ACC112 (cell line): Measurements from ENCODE around the gene PTPRE.
A peak's percentile ranks its signal among the peaks of the same experiment; 100 is the strongest.

ENCODE experiments used
- H2AFZ ChIP-seq: fragments of 200-600 bp; sonication (generic); one replicate; pipeline ENCODE4 v1.6.0; 2017; ENCODE audit warnings: antibody characterized with exemption, low read length; ENCODE audit not compliant: unreplicated experiment
- H3K27ac ChIP-seq: fragments of 200-600 bp; sonication (generic); 2 replicates; pipeline ENCODE4 v1.5.1; 2014; ENCODE audit warnings: low read depth, mild to moderate bottlenecking, antibody characterized with exemption, low read length, moderate library complexity
- H3K27me3 ChIP-seq: fragments of 200-600 bp; sonication (generic); 2 replicates; pipeline ENCODE4 v1.6.1; 2014; ENCODE audit warnings: mild to moderate bottlenecking, antibody characterized with exemption, low read length, moderate library complexity, mixed read lengths; ENCODE audit not compliant: insufficient read depth
- H3K36me3 ChIP-seq: fragments of 200-600 bp; sonication (generic); 2 replicates; pipeline ENCODE4 v1.6.1; 2016; ENCODE audit warnings: mild to moderate bottlenecking, antibody characterized with exemption, low read length, moderate library complexity, mixed read lengths; ENCODE audit not compliant: insufficient read depth
- H3K4me1 ChIP-seq: fragments of 200-600 bp; sonication (generic); one replicate; pipeline ENCODE4 v1.6.1; 2016; ENCODE audit warnings: low read length, mixed read lengths; ENCODE audit not compliant: insufficient read depth, unreplicated experiment, control insufficient read depth
- H3K4me3 ChIP-seq: fragments of 200-600 bp; sonication (generic); 2 replicates; pipeline ENCODE4 v1.5.1; 2014; ENCODE audit warnings: mild to moderate bottlenecking, low read depth, low read length
- H3K79me2 ChIP-seq: fragments of 200-600 bp; sonication (generic); one replicate; pipeline ENCODE4 v1.6.0; 2016; ENCODE audit warnings: low read length; ENCODE audit not compliant: control insufficient read depth, unreplicated experiment, insufficient read depth

PTPRE gene

GRCh38 chr10:128121750-128122412, 215.0 kb downstream of the PTPRE start:
- Histone ChIP-seq H3K4me1 (peaks cover 28% of the 10 kb centered on the region), H3K27me3 (no peaks in the 10 kb centered on the region), H2AFZ (peak overlapping the region; percentile 9), H3K4me3 (no peak overlapping the region), H3K36me3 (peaks cover 28% of the 10 kb centered on the region), H3K79me2 (peaks cover 78% of the 10 kb centered on the region), H3K27ac (no peak overlapping the region)

DNA sequence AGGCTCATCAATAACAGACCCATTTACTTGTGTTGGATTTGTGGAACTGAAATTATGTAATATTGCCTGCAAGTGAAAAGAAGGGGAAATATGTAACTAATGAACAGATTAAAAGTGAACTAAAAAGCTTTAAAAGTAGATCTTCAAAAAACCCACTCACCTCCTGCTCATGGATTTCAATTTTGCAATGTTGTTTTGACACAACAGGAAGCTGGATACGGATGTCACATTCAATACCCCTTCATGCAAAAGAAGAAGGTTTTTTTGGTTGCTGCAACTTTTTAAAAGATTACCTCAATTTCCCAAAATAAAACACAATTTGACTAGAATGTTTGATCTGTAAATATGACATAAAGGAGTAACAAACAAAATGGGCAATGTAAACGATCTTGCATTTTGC, 216.0 kb downstream of the PTPRE start:
- Histone ChIP-seq H3K79me2 (peaks cover 76% of the 10 kb centered on the region), H3K4me3 (no peak overlapping the region)

DNA sequence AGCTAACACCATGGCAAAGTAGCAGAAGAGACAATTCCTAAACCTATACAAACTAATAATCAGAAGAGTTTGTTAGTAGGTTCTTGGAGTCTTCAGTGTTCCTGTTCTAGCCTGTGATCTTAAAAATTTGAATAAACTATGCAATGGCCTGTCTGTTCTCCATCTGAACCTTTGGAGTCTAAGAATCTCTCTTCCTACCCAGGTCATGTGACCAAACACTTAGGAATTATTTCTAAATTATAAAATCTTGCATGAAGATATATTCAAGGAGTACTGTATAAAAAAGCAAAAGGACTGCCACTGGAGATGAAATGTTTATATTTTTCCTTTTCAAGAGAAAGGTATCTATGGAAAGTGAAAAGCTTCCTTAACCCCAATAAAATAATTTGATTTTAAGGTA, 216.9 kb downstream of the PTPRE start:
- peaks cover 25% of the 10 kb centered on the region for H3K4me1 ChIP-seq
- peak overlapping the region; percentile 76 for H2AFZ ChIP-seq
- peaks cover 23% of the 10 kb centered on the region for H3K36me3 ChIP-seq
- H3K27ac ChIP-seq, result no peak overlapping the region
- H3K79me2 ChIP-seq, result peaks cover 70% of the 10 kb centered on the region
- peak overlapping the region; percentile 91 for H3K4me3 ChIP-seq
- H3K27me3 ChIP-seq, result no peaks in the 10 kb centered on the region

More for the DNA sequence above, 216.0 kb downstream of the PTPRE start:
- peak overlapping the region; percentile 4 for H2AFZ ChIP-seq
- no peak overlapping the region for H3K27ac ChIP-seq
- H3K36me3 ChIP-seq, result peaks cover 28% of the 10 kb centered on the region
- no peaks in the 10 kb centered on the region for H3K27me3 ChIP-seq
- peaks cover 25% of the 10 kb centered on the region for H3K4me1 ChIP-seq

GRCh38 chr10:128124813-128125403, 218.0 kb downstream of the PTPRE start:
- H3K79me2 ChIP-seq, result peaks cover 60% of the 10 kb centered on the region

GRCh38 chr10:128125416-128125943, 218.6 kb downstream of the PTPRE start:
- Histone ChIP-seq H3K4me3 (peak overlapping the region; percentile 91), H3K27ac (peak overlapping the region; percentile 19; the same call in 1 of the 2 replicates), H3K27me3 (no peaks in the 10 kb centered on the region), H3K4me1 (peaks cover 31% of the 10 kb centered on the region), H3K36me3 (peaks cover 14% of the 10 kb centered on the region), H2AFZ (peak overlapping the region; percentile 57), H3K79me2 (peaks cover 54% of the 10 kb centered on the region)

More at GRCh38 chr10:128124813-128125403, 218.0 kb downstream of the PTPRE start:
- H3K4me1 ChIP-seq, result peaks cover 28% of the 10 kb centered on the region
- H3K27me3 ChIP-seq, result no peaks in the 10 kb centered on the region
- no peak overlapping the region for H3K27ac ChIP-seq
- peak overlapping the region; percentile 91 for H3K4me3 ChIP-seq
- H3K36me3 ChIP-seq, result peaks cover 14% of the 10 kb centered on the region
- H2AFZ ChIP-seq, result peak overlapping the region; percentile 57

- Histone ChIP-seq H3K4me1 (peaks cover 31% of the 10 kb centered on the region), H3K27me3 (no peaks in the 10 kb centered on the region), H3K36me3 (peaks cover 14% of the 10 kb centered on the region), H2AFZ (peak within 1 kb of the TSS; percentile 57), H3K27ac (peak within 1 kb of the TSS; percentile 19; the same call in 1 of the 2 replicates), H3K4me3 (peak within 1 kb of the TSS; percentile 91), H3K79me2 (peaks cover 48% of the 10 kb centered on the region)
Measured at GRCh38 chr10:128125944-128126764, 219.3 kb downstream of the PTPRE start, which contains the start of gene MKI67. Gene MKI67 (minus strand): TSS chr10:128126423. CDS start chr10:128125667, 756 bp downstream.

- Histone ChIP-seq H3K36me3 (no peaks in the 10 kb centered on the region), H3K79me2 (peaks cover 26% of the 10 kb centered on the region), H3K27ac (no peak overlapping the region), H3K27me3 (0 out of 2 replicates have a peak, but pooled peaks cover 4% of the 10 kb centered on the region), H3K4me3 (no peak overlapping the region), H3K4me1 (peaks cover 20% of the 10 kb centered on the region), H2AFZ (no peak overlapping the region)
Measured at GRCh38 chr10:128128582-128128981, 221.7 kb downstream of the PTPRE start.

GRCh38 chr10:128130051-128130450, 223.1 kb downstream of the PTPRE start:
- H3K4me1 ChIP-seq, result peaks cover 6% of the 10 kb centered on the region
- no peaks in the 10 kb centered on the region for H3K36me3 ChIP-seq
- 0 out of 2 replicates have a peak, but pooled peaks cover 4% of the 10 kb centered on the region for H3K27me3 ChIP-seq
- peaks cover 11% of the 10 kb centered on the region for H3K79me2 ChIP-seq
- no peak overlapping the region for H3K4me3 ChIP-seq
- no peak overlapping the region for H2AFZ ChIP-seq
- H3K27ac ChIP-seq, result no peak overlapping the region
